Cardiac ventricle fibroblast (primary cell): Measurements from ENCODE around the gene CMKLR1. TPM values are rescaled to one million over a fixed set of nuclear protein-coding genes. Genes with fewer than 3 reads are reported as not detected.

Experiments
- total RNA-seq: library from RNA; depleted of rRNA; stranded (reverse); fragments of >200 nt; gene quantifications from 2 replicates; pipeline ENCODE4 v1.2.3, GENCODE V29; 2015

The CMKLR1 gene, protein sequence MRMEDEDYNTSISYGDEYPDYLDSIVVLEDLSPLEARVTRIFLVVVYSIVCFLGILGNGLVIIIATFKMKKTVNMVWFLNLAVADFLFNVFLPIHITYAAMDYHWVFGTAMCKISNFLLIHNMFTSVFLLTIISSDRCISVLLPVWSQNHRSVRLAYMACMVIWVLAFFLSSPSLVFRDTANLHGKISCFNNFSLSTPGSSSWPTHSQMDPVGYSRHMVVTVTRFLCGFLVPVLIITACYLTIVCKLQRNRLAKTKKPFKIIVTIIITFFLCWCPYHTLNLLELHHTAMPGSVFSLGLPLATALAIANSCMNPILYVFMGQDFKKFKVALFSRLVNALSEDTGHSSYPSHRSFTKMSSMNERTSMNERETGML
- 0.50 and 1.7 TPM in 2 replicates for total RNA-seq

GRCh38 chr12:108338915-108339657, at the start of gene CMKLR1:
Gene CMKLR1, minus strand, starts transcription at chr12:108339311. Its CDS starts 45,720 bp downstream, at chr12:108293591.

Other genes with a start within 250 kb of the CMKLR1 start
- gene WSCD2, start 210.0 kb downstream of the CMKLR1 start, total RNA-seq = not detected in 2 replicates
- 4.4 and 6.3 TPM in 2 replicates for gene FICD, start 176.0 kb upstream of the CMKLR1 start, total RNA-seq
- gene SART3, start 221.9 kb upstream of the CMKLR1 start, total RNA-seq = 30.0 and 46.5 TPM in 2 replicates
- gene ISCU, start 223.3 kb upstream of the CMKLR1 start, total RNA-seq = 146 and 188 TPM in 2 replicates